ENCODE measurements around the gene SNX9. TPM values are rescaled to one million over a fixed set of nuclear protein-coding genes. Genes with fewer than 3 reads are reported as not detected.

SNX9 gene
- total and polyA plus RNA-seq, 2 of the 8 experiments (the other 6 are each of a cell fraction or from before 2014, with no cell fraction given), result 11.8 to 23.2 TPM

GRCh38 chr6:157887892-157888291 lies 64.8 kb downstream of the SNX9 start (continued):
- no peak for TF ChIP-seq ZNF274 (IDR thresholded peaks at IDR 0.05; ENCODE audit: borderline replicate concordance, extremely low read depth, low read length)
- TF ChIP-seq TCF12 (IDR thresholded peaks at IDR 0.05; ENCODE audit: low read depth, low read length), result no peak
- no peak for TF ChIP-seq BRCA1 (IDR thresholded peaks at IDR 0.05; ENCODE audit: low read depth, low read length)
- TF ChIP-seq EGR1 (IDR thresholded peaks at IDR 0.05; ENCODE audit: borderline replicate concordance, low read depth, low read length), result no peak
- TF ChIP-seq HDAC6 (IDR thresholded peaks at IDR 0.05; ENCODE audit: low read depth, low read length), result no peak
- TF ChIP-seq RBBP5 (IDR thresholded peaks at IDR 0.05; ENCODE audit: borderline replicate concordance, low read depth, low read length), result no peak
- TF ChIP-seq, protein P1, sequence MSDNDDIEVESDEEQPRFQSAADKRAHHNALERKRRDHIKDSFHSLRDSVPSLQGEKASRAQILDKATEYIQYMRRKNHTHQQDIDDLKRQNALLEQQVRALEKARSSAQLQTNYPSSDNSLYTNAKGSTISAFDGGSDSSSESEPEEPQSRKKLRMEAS (IDR thresholded peaks at IDR 0.05), result no peak
- TF ChIP-seq PHF8 (conservative IDR thresholded peaks at IDR 0.05; ENCODE audit: low read depth, low read length), result no peak

Data from H1 (cell line).